GM19455 (cell line): ENCODE data around the gene IGSF21.

Experiments
- ATAC-seq: cut with Tn5 transposase; IDR thresholded peaks from one replicate; pipeline ENCODE4 v1.9.1; 2021; ENCODE audit not compliant: unreplicated experiment

IGSF21 gene

GRCh38 chr1:18107369-18108298 is at the start of gene IGSF21:
IGSF21 (plus strand) TSS chr1:18107798; CDS start chr1:18108129, 331 bp downstream.
- no peak for ATAC-seq

- ATAC-seq: no peak
These were observed 49.2 kb upstream of the IGSF21 start for GRCh38 chr1:18058206-18058921.

- ATAC-seq: no peak
These were observed 48.5 kb upstream of the IGSF21 start for GRCh38 chr1:18058981-18059605.

GRCh38 chr1:18060366-18060765 is 47.2 kb upstream of the IGSF21 start:
- ATAC-seq: no peak

- ATAC-seq: no peak
These were observed 45.4 kb upstream of the IGSF21 start for GRCh38 chr1:18062185-18062584.

GRCh38 chr1:18064534-18064933 is 43.1 kb upstream of the IGSF21 start:
- ATAC-seq: no peak

GRCh38 chr1:18066576-18066975 is 41.0 kb upstream of the IGSF21 start:
- no peak for ATAC-seq

GRCh38 chr1:18069903-18070302 is 37.7 kb upstream of the IGSF21 start:
- ATAC-seq: no peak

- ATAC-seq: no peak
These were observed 35.5 kb upstream of the IGSF21 start for GRCh38 chr1:18072066-18072465.

GRCh38 chr1:18073066-18073642 is 34.4 kb upstream of the IGSF21 start:
- ATAC-seq: no peak

GRCh38 chr1:18077657-18078215 is 29.9 kb upstream of the IGSF21 start:
- ATAC-seq: no peak

- ATAC-seq: no peak
These were observed 27.5 kb upstream of the IGSF21 start for GRCh38 chr1:18079941-18080735.

GRCh38 chr1:18085387-18086074 is 22.1 kb upstream of the IGSF21 start:
- no peak for ATAC-seq

- no peak for ATAC-seq
These were observed 19.5 kb upstream of the IGSF21 start for GRCh38 chr1:18088077-18088594.

GRCh38 chr1:18089488-18089887 is 18.1 kb upstream of the IGSF21 start:
- ATAC-seq: no peak

- no peak for ATAC-seq
These were observed 17.0 kb upstream of the IGSF21 start for GRCh38 chr1:18090636-18091035.

- no peak for ATAC-seq
These were observed 15.7 kb upstream of the IGSF21 start for GRCh38 chr1:18091660-18092446.

- ATAC-seq: no peak
These were observed 14.4 kb upstream of the IGSF21 start for GRCh38 chr1:18093193-18093592.

- no peak for ATAC-seq
These were observed 14.0 kb upstream of the IGSF21 start for GRCh38 chr1:18093646-18094045.
